ENCODE measurements around the gene ADAM12.
"Not testable (repeated sequence)": the region's sequence is repeated elsewhere in the genome, so short reads cannot be mapped to it uniquely, and the experiment has no call there.

The ADAM12 gene

DNA sequence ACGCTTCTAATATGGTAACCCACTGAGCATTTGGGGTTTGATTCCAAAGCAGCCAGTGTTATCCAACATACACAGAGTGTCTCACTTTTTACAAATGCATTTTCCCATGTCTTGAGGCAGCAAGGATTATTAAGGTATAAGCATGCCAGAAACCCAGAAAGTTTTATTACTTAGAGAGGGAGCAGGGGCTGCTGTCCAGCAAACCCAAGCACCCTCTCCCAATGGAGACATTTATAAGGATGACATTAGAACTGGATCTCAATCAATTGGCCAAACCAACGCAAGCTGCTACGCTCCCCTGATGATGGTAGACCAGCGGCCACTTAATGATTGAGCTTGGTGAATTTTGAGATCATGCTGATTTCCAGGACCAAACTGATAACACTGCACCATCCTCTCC, 315.7 kb downstream of the ADAM12 start:
- DNase-seq: no peak

DNA sequence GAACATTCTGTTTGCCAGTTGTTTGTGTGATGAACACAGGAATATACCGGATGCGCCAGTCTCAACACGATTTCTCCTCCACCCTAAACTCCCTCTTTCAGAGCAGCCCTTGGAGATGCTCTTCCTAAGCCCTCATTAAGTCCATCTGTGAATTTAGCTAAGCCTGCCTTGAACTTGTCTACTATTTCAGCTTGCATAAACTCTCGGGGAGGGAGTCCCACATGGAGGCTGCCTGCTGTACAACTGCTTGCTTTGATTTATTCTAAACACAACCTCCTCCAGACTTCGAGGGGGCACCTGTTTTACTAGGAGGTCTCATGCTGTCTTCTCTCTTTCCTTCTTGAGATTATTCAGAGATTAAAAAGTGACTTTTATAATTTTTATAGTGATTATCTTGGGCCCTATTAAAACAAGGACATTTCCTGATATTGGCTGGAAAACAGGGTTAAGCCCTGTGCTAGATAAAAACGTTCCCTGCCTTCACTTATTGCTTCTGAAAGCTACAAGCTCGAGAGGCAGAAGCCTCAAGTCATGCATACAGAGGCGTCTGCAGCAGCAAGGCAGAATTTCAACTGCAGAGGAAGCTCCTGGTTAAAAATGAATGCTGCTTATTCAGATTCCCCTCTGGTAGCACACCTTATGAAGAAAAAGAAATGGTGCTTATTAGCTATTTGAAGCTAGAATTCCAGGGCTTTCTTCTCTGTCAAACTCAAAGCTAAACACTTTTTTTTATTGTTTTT, 317.6 kb downstream of the ADAM12 start:
- DNase-seq: no peak

DNA sequence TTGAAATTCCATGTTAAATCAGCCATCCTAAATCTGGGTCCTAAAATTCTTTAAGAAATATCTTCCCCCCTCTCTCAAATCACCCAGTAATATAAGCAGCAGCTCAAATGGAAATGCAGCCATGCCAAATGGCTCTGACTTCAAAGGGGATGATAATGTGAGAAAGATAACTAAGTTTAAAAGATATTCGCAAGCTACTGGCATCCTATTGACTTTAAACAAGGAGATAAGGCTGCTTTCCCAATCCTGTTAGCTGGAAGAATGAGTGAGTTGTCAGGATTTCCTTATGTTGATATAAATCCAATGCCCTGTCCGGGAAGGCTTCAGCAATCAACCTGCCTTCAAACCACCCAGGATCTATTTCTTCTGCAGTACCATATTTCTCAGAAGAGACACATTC, 320.0 kb downstream of the ADAM12 start:
- DNase-seq: no peak

DNA sequence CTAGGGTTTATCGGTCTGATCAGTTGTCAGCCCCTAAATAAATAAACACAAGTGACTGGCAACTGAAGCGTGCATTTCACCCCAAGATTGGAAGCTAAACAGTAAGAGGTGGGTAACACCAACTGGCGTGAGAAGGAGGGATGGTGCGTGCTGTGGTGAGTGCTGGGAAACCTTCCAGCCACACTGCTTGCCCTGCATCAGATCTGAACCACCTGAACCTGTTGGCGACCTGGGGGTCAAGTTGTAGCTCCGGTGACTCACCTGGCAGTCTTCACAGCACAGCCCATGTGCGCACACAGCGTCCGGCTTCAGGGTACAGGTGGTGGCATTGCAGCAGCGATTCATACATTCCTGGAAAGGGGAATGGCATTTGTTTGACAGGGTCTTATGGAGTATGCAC, 321.8 kb downstream of the ADAM12 start:
- DNase-seq: no peak

DNA sequence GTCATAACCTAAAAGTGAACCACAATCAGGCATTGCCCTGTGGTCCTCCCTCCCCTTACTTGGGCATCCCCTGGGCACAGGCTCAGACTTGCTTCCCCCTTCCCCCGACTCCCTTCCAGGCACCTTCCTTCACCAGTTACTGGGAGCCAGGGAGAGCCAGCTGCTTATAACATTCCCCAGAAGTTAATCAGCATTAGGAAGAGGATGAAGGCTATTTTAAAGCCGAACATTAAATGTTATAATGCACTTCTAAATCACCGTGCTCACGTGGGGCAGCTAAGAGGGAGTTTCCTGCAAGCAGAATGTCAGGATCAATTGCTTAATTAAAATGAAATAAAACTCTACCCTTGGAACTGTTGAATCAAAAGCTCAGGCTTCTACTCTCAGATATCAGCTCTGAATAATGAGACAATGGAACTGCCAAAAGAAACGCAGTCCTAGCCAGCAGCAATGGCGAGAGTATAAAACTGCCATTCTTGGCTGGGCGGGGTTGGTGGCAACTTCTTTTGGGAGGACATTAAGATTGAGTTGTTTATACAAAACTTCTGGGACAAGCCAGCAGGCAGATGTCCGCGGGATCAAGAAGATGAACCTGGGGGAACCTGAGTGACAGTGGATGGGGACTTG, 322.4 kb downstream of the ADAM12 start:
- DNase-seq: no peak

DNA sequence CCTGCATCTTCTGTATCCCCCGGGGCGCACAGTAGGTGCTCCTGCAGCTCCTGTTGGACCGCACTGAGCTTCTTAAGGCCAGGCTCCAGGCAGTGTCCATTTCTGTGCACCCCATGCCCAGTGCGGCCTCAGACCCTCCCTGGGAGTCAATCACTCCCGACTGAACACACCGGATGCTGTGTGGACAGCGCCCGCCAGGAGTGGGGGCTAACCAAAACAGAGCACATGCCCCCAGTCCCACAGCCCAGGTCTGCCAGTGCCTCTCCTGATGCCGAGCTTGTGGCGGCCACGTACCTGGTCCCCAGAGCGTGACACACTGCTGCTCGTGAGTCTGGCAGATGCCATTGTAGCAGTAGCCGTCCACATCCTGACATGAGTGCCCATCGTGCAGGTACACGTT, 323.8 kb downstream of the ADAM12 start:
- DNase-seq: no peak

DNA sequence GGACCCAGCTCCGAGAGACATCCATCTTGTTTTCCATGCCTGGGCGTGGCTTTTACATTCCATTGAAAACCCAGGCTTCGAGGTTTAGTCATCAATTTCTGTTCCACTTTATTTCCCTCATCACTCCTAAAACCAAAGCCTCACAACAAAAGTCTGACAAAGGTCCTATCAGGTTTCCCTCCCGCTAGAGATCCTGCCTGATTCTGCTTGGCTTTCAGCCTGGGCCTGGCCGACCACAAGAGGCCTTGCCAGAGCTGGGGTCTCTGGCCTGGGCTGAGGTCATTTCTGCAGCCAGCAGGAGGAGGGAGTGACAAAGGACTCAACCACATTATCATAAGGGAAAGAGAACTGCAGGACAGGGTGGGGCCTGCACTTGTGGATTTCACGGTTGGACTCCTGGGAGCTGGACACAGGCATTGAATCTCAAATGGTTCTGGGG, 324.9 kb downstream of the ADAM12 start:
- DNase-seq: peak; percentile 87

DNA sequence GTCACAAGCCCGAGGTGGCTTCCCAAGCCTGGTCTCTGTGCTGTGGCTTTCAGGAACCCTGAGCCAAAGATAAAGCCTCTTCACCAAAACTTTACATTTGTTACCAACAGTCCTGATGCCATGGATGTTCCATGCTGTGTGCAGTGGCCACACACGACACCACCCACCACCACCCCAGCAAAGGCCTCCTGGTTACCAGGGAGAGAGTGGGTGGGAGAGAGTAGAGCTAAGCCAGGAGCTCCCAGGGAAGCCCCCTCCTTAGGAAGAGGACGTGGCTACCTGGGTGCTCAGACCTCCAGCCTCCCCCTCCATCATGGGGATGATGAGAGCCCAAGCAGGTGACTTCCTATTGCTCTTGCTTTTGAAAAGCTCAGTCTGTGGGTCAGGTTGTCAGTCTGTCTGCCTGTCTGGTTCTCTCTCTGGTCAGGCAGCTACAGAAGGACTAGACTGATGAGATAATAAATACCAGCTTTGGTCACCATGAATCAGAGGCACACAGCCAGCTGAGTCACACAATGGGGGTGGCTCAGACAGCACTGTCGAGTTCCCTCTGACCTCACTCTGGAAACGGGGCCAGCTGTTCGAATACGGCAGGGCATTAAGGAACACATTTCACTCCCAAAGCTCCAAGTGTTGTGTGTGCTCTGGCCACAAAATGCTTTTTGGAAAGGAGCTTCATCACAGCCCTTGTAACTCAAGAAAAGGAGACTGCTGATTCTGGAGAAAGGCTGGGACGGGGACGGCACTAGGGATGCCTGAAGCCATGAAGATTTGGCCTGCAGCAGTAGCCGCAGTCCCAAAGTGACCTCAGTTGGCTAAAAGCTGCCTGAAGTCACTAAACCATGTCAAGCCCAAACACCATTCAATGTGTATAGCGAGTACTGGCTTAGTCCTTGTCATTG, 325.9 kb downstream of the ADAM12 start:
- DNase-seq: peak; percentile 95

DNA sequence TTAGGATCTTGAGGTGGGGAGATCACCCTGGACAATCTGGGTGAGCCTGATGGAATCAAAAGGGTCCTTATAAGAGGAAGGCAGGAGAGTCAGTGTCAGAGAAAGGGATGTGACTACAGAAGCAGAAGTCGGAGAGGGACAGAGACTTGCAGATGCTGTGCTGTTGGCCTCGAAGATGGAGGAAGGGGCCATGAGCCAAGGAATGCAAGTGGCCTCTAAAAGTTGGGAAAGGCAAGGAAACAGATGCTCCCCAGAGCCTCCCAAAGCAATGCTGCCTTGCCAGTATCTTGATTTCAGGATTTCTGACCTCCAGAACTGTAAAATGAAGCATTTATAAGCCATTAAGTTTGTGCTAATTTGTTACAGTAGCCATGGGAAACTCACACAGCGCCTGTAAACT, 326.8 kb downstream of the ADAM12 start:
- DNase-seq: no peak

DNA sequence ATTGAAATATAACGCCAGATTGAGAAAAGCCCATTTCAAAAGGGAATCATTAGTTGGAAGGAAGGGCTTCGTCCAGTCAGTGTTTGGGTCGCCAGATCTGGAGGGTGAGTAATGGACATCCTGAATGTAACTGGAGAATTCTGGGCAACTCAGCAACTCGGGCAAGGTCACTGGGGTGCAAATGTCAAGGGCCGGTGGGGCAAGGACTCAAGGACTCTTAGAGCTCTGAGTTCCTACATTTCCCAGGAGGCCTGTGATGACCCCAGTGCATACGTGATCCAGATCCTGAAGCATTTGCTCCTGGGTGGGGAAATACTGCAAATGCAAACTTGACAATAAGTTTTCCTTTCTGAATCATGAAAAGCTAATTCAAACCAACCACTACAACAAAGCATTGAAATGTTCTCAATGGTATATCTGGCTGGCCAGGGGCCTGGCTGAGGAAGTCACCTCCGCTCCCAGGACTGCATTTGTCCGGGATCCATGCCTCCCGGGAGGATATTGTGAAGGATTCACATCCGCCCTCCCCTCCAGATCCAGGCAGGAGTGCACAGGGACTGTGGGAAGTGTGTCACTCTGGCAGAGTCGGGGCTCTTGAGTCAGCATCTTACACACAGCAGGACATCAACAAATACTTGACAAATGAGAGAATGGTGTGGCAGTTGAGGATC, 327.9 kb downstream of the ADAM12 start:
- no peak for DNase-seq

DNA sequence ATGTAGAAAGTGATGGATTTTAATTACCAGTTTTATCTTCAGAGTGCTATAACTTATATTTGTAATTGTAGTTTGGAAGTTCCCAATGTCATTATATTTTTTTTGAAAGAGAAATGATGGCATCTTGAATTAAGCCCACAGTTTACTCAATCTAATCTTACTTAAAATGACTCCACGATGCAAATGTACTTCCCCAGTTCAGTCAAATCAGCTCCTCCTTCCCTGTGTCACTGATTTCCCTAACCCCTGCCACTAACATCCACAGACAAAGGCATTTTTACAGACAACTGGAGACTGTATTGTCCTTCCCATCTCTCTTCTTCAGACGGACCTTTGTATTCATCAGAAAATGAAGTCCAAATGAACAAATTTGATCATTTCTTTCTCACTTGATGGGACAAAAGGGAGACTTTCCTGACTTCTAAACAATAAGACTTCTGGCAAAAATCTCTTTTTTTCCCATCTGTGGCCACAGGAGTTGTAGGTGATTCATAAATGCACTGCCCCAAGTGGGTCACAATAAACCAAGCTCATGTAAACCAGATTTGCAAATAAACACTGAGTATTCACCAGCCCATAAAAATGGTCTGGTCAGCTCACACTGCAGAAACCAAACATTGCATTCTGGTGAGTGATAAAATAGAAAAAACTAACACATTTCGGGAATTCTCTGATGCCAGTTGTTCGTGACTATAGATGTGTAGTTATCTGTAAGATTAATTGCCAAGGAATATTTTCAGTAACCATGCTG, 329.0 kb downstream of the ADAM12 start:
- DNase-seq: peak; percentile 35

DNA sequence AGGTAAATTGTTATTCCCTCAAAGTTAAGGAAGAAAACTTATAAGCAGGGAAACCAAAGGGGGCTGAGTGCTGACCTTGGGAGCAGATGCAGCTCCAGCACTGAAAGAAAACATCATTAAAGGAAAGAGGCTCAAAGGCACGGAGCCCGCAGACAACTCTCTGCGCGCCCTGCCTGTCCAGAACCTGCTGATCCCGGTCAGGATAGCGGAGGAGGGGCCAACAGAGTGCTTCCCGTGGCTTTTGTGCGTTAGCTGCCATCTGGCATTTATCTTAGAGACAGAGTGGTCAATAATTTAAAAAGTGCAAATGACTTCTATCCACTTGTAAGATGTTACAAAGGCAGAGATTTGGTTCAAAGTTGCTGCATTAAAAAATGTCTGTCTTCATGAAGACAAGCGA, 329.8 kb downstream of the ADAM12 start:
- no peak for DNase-seq

DNA sequence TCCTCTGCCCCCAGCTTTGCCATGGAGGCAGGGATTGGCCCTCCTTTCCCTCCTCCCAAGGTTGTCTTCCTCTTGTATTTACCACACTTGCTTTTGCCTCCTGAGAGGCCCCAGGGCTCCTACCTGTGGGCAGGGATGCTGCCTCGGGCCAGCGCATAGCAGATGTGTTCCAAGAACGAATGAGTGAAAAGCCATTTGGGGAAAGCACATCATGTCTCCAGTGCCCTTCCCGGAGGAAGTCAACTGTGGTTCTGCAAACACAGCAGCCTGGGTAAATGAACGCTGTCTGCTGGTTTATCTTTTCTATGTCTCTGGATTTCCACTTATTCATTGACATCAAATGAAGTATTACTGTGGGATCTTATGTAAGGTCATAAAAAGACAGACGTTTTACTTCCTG, 330.2 kb downstream of the ADAM12 start:
- no peak for DNase-seq

DNA sequence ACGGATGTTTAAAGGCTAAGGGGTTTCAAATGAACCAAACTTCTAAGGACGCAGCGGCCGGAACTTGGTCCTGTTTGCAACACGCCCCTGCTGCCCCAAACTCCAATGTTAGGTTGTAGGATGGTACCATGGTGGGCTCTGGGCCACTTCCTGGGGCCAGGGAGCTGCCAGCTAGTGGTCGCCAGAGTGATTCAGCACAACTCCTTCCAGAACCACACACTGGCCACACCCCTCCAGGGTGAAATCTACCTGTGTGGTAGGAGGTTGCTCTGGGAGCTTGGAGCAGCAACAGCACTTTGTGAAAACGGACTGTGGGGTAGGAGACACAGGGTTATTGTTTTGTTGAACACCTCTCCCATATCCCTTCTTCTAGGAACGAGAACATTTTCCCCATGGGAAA, 330.8 kb downstream of the ADAM12 start:
- no peak for DNase-seq

DNA sequence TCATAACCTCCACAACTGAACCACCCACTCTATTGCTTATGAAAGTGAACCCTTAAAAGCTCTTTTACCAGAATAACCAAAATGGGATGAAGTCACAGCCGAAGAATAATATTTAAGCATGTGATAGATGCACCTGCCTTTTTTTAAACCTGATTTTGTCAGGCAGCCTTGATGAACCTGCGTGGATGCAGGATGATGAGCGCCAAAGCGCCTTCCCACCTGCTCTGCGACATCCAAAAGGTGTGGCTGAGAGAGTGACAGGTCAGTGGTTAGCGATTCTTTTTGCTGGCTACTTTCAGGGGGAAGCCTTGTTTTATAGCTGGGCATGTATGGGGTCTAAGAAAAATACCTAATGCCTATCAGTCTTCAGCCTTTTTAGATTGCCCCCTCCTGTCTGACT, 334.1 kb downstream of the ADAM12 start:
- no peak for DNase-seq

DNA sequence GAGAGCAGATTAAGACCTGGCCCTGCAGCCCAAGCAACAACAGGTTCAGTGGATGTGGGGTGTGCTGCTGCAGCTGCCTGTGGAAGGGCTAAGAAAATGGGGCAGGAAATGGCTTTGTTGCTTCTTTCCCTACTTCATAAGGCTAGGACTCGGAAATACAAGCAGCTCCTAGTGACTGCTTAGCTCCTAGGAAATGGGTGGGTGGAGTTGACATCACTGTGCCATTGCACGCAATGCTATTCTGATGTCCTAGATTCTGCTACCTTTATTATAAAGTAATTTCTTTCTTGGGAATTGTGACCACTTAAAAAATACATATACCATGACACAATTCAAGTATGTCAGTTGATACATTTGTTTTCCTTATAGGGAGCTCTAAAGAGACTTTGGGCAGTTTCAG, 336.1 kb downstream of the ADAM12 start:
- no peak for DNase-seq

DNA sequence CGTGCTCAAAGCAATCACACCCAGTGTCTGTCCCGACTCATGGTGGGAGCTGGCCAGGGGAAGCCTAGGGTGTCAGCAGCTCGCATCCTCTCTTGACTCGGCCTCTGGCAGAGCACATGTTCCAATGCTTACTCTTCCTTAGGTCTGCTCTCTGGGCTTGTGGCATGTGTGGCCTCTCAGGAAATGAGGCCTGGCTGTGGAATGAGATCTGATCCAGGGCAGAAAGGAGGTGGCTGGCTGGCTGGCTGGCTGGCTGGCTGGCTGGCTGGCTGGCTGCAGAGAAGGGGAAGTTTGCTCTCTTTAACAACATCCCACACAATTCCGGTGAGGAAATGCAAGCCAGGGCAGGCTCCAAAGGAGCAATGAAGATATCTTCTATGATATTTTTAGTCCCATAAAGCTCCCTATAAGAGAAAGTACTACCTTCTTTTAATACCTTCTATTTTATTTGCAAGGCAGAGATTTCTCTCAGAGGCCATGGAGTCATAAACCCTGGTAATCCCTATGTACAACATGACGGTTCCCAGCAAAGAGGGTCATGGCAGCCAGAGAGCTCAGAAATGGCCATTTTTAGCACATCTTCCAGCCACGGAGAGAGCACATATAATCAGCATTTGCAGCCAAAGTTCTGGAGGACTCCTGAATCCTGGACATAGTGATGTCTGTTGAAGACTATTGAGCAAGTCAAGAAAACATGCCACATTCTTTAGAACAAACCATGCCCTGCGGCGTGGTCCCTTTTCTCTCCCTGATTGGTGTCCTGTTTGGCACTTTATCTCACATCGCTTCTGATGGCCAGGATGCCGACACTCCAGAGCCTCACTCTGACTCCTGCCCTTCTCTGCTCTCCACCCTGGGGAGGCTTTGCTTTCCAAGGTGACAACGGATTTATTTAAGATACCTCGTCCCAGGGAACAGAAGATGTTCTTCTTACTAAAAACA, 338.2 kb downstream of the ADAM12 start:
- DNase-seq: no peak

DNA sequence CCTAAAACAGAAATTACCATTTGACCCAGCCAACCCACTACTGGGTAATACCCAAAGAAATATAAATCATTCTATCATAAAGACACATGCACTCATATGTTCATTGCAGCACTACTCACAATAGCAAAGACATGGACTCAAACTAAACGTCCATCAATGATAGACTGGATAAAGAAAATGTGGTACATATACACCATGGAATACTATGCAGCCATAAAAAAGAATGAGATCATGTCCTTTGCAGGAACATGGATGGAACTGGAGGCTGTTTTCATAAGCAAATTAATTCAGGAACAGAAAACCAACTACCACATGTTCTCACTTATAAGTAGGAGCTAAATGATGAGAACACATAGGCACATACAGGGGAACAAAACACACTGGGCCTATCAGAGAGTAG, 340.5 kb downstream of the ADAM12 start:
- DNase-seq: not testable (repeated sequence)

DNA sequence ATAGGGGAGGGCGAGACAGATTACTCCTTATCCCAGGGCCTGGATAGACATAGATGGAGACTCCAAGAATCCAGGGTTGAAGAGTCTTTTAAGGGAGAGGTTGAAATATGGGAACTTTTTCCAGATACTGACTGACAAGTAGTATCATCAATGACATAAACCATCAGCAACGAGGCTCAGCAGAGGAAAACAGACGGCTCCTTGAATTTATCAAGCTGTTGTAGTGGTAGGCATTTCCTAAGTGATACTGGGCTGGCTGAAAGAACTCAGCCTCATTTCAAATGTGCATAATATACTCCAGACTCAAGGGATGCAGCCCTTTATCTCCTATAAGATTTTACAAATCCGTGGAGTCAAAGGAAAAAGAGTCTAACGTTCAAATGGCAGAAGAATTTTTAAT, 341.4 kb downstream of the ADAM12 start:
- DNase-seq: no peak

DNA sequence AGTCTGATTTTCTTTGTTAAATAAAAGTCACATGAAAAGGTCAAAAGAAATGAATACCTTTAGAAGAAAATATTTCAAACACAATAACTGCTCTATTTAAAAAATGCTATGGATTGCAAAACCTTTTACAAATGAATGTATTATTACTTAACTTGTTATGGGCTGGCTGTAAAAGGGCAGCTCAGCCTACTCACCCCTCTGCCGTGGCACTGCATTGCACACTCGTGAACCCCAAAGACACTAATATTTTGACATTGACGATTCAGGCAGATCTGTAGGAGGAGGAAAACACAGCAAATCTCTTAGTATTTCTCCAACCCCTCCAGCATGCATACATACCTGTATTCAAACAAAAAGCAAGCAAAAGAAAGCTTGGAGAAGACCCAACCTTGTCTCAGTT, 342.4 kb downstream of the ADAM12 start:
- no peak for DNase-seq

DNA sequence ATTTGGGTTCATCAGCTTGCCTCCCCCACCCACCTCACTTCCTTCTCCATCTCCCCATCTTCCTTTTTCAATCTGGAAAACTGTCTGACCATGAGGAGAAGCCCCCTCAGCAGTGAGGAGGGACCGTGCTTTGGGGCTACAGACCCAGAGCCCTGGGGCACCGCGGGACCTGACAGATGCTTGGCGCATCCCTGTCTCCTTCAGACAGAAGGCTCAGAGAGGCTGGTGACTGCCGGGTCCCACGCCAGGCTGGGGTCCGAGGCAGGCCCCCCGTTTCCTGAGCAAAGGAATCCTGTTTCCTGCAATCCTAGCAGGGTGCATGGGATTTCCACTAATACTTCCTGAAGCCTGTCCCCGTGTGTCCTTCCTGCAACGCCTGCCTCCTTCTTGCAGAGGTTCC, 344.9 kb downstream of the ADAM12 start:
- DNase-seq: no peak
